ENCODE data around the gene RIPOR2.

Gene RIPOR2

GRCh38 chr6:24807584-24807983, 128.2 kb downstream of the RIPOR2 start:
- no peaks in the 10 kb centered on the region for H4K20me1 ChIP-seq (ENCODE audit: insufficient read depth, low read length)
- H3K79me2 ChIP-seq (ENCODE audit: low read length), result no peaks in the 10 kb centered on the region
- no peak overlapping the region for H3K4me2 ChIP-seq (ENCODE audit: low read length)
- H3K27ac ChIP-seq (ENCODE audit: low read length), result no peak overlapping the region
- peaks cover 53% of the 10 kb centered on the region for H3K36me3 ChIP-seq (replicated peaks; ENCODE audit: low read depth, low read length)
- no peak for TF ChIP-seq EZH2phosphoT487 (IDR thresholded peaks at IDR 0.05; ENCODE audit: low read depth)
- no peak for TF ChIP-seq CTCF (IDR thresholded peaks at IDR 0.05; ENCODE audit: low read depth, low read length)
- no peak overlapping the region for H3K9ac ChIP-seq (ENCODE audit: low read length)
- no peak overlapping the region for H3K4me3 ChIP-seq (ENCODE audit: low read length)
- H2AFZ ChIP-seq (ENCODE audit: low read depth, low read length), result no peak overlapping the region
- no peaks in the 10 kb centered on the region for H3K4me1 ChIP-seq (ENCODE audit: low read length)
- no peaks in the 10 kb centered on the region for H3K9me3 ChIP-seq (ENCODE audit: insufficient read depth, low read length)
- no peaks in the 10 kb centered on the region for H3K27me3 ChIP-seq (ENCODE audit: low read depth, low read length)

GRCh38 chr6:24802271-24803059, 133.3 kb downstream of the RIPOR2 start:
- Histone ChIP-seq H3K27me3 (ENCODE audit: low read depth, low read length) (no peaks in the 10 kb centered on the region), H3K4me2 (ENCODE audit: low read length) (no peak overlapping the region), H3K9me3 (ENCODE audit: insufficient read depth, low read length) (no peaks in the 10 kb centered on the region), H3K9ac (ENCODE audit: low read length) (no peak overlapping the region), H2AFZ (ENCODE audit: low read depth, low read length) (no peak overlapping the region), H4K20me1 (ENCODE audit: insufficient read depth, low read length) (0 out of 2 replicates have a peak, but pooled peaks cover 3% of the 10 kb centered on the region), H3K36me3 (replicated peaks; ENCODE audit: low read depth, low read length) (peaks cover 31% of the 10 kb centered on the region), H3K79me2 (ENCODE audit: low read length) (no peaks in the 10 kb centered on the region), H3K27ac (ENCODE audit: low read length) (no peak overlapping the region), H3K4me3 (ENCODE audit: low read length) (no peak overlapping the region), H3K4me1 (ENCODE audit: low read length) (no peaks in the 10 kb centered on the region)
- TF ChIP-seq CTCF (IDR thresholded peaks at IDR 0.05; ENCODE audit: low read depth, low read length), result no peak
- TF ChIP-seq EZH2phosphoT487 (IDR thresholded peaks at IDR 0.05; ENCODE audit: low read depth), result no peak

GRCh38 chr6:24799541-24799915, 136.2 kb downstream of the RIPOR2 start:
- Histone ChIP-seq H3K79me2 (ENCODE audit: low read length) (no peaks in the 10 kb centered on the region), H3K9ac (ENCODE audit: low read length) (no peak overlapping the region), H3K4me2 (ENCODE audit: low read length) (no peak overlapping the region), H4K20me1 (ENCODE audit: insufficient read depth, low read length) (0 out of 2 replicates have a peak, but pooled peaks cover 3% of the 10 kb centered on the region), H3K4me1 (ENCODE audit: low read length) (no peaks in the 10 kb centered on the region), H3K27ac (ENCODE audit: low read length) (no peak overlapping the region), H2AFZ (ENCODE audit: low read depth, low read length) (no peak overlapping the region), H3K27me3 (ENCODE audit: low read depth, low read length) (no peaks in the 10 kb centered on the region), H3K9me3 (ENCODE audit: insufficient read depth, low read length) (no peaks in the 10 kb centered on the region), H3K36me3 (replicated peaks; ENCODE audit: low read depth, low read length) (peaks cover 8% of the 10 kb centered on the region), H3K4me3 (ENCODE audit: low read length) (no peak overlapping the region)
- TF ChIP-seq CTCF (IDR thresholded peaks at IDR 0.05; ENCODE audit: low read depth, low read length), result no peak

GRCh38 chr6:24798740-24799540, 136.8 kb downstream of the RIPOR2 start, which contains the start of gene ARMH2:
ARMH2 (minus strand) TSS chr6:24798917; CDS start chr6:24798857, 60 bp downstream.
- Histone ChIP-seq H3K36me3 (replicated peaks; ENCODE audit: low read depth, low read length) (peaks cover 8% of the 10 kb centered on the region), H3K27me3 (ENCODE audit: low read depth, low read length) (no peaks in the 10 kb centered on the region), H3K9me3 (ENCODE audit: insufficient read depth, low read length) (no peaks in the 10 kb centered on the region), H3K9ac (ENCODE audit: low read length) (no peak within 1 kb of the TSS), H3K4me3 (ENCODE audit: low read length) (no peak within 1 kb of the TSS), H2AFZ (ENCODE audit: low read depth, low read length) (no peak within 1 kb of the TSS), H3K4me1 (ENCODE audit: low read length) (no peaks in the 10 kb centered on the region), H4K20me1 (ENCODE audit: insufficient read depth, low read length) (0 out of 2 replicates have a peak, but pooled peaks cover 3% of the 10 kb centered on the region), H3K27ac (ENCODE audit: low read length) (no peak within 1 kb of the TSS), H3K79me2 (ENCODE audit: low read length) (no peaks in the 10 kb centered on the region), H3K4me2 (ENCODE audit: low read length) (no peak within 1 kb of the TSS)
- no peak for TF ChIP-seq EZH2phosphoT487 (IDR thresholded peaks at IDR 0.05; ENCODE audit: low read depth)
- TF ChIP-seq CTCF (IDR thresholded peaks at IDR 0.05; ENCODE audit: low read depth, low read length), result no peak

Measured in OCI-LY3 (cell line).